ENCODE results near the gene SERPINE2. TPM values are rescaled to one million over a fixed set of nuclear protein-coding genes. Genes with fewer than 3 reads are reported as not detected.

Gene SERPINE2
- total and polyA plus RNA-seq, 11 donors: 9.3 to 61.7 (median 22.1) TPM

DNA sequence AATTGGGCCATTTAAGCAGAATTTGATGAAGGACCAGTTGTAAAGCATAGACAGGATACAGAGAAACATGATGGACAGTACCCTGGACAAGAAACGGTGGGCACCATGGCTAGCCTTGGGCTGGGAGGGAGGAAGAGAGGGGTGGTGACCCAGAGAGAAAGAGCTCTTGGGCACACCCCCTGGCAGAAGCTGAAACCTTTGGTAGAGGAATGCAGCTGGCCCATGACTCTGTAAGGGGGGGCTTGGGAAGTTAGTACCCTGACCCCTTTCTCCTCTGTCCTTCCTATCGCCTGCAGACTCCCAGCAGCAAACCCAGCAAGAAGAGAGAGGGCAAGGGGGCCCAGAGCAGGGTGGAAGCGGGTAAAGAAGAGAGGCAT is 49.2 kb downstream of the SERPINE2 start:
- WGBS, 4 donors: 69 to 74% (median 72%) methylated on average over 3 of the region's 3 CpGs
- TF ChIP-seq POLR2A (IDR thresholded peaks at IDR 0.05): no peak
- TF ChIP-seq, protein P1, sequence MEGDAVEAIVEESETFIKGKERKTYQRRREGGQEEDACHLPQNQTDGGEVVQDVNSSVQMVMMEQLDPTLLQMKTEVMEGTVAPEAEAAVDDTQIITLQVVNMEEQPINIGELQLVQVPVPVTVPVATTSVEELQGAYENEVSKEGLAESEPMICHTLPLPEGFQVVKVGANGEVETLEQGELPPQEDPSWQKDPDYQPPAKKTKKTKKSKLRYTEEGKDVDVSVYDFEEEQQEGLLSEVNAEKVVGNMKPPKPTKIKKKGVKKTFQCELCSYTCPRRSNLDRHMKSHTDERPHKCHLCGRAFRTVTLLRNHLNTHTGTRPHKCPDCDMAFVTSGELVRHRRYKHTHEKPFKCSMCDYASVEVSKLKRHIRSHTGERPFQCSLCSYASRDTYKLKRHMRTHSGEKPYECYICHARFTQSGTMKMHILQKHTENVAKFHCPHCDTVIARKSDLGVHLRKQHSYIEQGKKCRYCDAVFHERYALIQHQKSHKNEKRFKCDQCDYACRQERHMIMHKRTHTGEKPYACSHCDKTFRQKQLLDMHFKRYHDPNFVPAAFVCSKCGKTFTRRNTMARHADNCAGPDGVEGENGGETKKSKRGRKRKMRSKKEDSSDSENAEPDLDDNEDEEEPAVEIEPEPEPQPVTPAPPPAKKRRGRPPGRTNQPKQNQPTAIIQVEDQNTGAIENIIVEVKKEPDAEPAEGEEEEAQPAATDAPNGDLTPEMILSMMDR (IDR thresholded peaks at IDR 0.05): no peak

DNA sequence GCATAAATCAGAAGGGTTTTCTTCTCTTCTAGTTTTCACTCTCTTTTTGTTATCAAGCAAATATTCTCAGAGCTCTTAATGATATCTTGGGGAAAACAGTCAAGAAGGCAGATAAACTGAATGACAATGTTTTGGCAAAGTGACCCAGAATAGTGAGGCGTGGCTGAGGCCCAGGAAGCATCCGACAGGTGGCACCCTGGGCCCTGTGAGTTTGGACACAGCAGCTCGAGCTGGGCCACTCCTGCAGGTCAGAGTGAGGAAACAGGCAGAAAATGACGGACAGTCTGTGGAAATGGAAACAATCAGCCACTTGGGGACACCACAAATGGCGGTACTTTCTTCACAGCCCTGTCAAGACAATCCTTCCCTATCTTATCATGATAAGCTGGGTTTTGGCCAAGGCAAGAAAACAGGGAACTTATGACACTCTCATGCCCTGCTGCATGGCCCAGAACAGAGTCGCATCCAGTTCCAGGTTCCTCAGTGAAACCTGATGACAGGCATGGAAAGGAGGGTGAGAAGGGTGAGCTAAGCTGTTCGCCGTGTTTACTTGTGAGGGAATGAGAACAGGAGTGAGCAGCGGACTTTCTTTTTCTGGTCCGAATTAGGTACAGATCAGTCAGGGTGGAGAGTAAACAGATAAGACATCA is 49.8 kb downstream of the SERPINE2 start:
- Histone ChIP-seq H3K27me3 (peaks cover 0 to 5% (median 0%) of the 10 kb centered on the region in 9 donors), H3K4me3 (no peak overlapping the region), H3K27ac (no peak overlapping the region), H3K36me3 (peaks cover 0 to 64% (median 5%) of the 10 kb centered on the region in 9 donors), H3K9me3 (no peaks in the 10 kb centered on the region), H3K4me1 (peaks cover 0 to 6% (median 0%) of the 10 kb centered on the region in 12 donors)
- no peak for ATAC-seq
- TF ChIP-seq POLR2A (IDR thresholded peaks at IDR 0.05): no peak
- TF ChIP-seq, protein P1 (IDR thresholded peaks at IDR 0.05): no peak
- DNase-seq: no peak
- whole genome bisulfite sequencing, 4 donors: 64 to 81% (median 73%) methylated on average over 10 of the region's 10 CpGs
- intact Hi-C loops (cut with DNase I): loop anchor here in 1 of 10 donors (10.0 kb wide), 1 partner anchor 655 kb away; no protein-coding TSS in a partner anchor

More for the DNA sequence above, 49.2 kb downstream of the SERPINE2 start:
- DNase-seq: no peak
- no peak overlapping the region for H3K27ac ChIP-seq
- H3K36me3 ChIP-seq: peaks cover 0 to 59% (median 0%) of the 10 kb centered on the region in 9 donors
- no peak overlapping the region for H3K4me3 ChIP-seq
- H3K4me1 ChIP-seq: peaks cover 0 to 6% (median 0%) of the 10 kb centered on the region in 12 donors
- no peak for ATAC-seq
- H3K27me3 ChIP-seq: peaks cover 0 to 5% (median 0%) of the 10 kb centered on the region in 9 donors
- intact Hi-C loops (cut with DNase I): loop anchor here in 5 of 10 donors (10.0 kb wide), 2 partner anchors 655 to 795 kb away; no protein-coding TSS in a partner anchor
- H3K9me3 ChIP-seq: no peaks in the 10 kb centered on the region

DNA sequence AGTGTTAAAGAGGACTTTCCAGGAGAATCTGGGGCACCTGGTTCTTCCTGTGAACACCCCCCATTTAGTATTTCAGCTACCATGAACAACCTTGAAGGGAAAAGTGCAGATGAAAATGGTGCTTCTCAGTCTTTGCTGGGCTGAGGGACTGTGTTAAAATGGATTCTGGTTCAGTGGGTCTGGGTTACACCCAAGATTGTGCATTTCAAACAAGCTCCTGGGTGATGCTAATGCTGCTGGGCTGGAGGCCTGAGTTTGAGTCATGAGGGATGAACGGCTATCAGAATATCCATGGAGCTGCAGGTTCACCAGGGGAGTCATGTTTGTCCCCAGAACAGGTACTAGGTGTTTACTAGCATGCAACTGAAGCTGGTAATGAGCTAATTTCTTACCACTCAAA is 57.8 kb downstream of the SERPINE2 start:
- H3K9me3 ChIP-seq: no peaks in the 10 kb centered on the region
- H3K4me3 ChIP-seq: no peak overlapping the region
- 89 to 100% (median 96%) methylated on average over 1 of the region's 1 CpG for WGBS, 4 donors
- TF ChIP-seq, protein P1 (IDR thresholded peaks at IDR 0.05): no peak
- no peak for TF ChIP-seq POLR2A (IDR thresholded peaks at IDR 0.05)
- DNase-seq: no peak
- ATAC-seq: no peak
- peaks cover 0 to 81% (median 16%) of the 10 kb centered on the region in 9 donors for H3K36me3 ChIP-seq
- intact Hi-C loops (cut with DNase I): loop anchor here in 1 of 10 donors (10.0 kb wide), 1 partner anchor 664 kb away; no protein-coding TSS in a partner anchor
- H3K4me1 ChIP-seq: no peaks in the 10 kb centered on the region
- no peak overlapping the region for H3K27ac ChIP-seq
- no peaks in the 10 kb centered on the region for H3K27me3 ChIP-seq

DNA sequence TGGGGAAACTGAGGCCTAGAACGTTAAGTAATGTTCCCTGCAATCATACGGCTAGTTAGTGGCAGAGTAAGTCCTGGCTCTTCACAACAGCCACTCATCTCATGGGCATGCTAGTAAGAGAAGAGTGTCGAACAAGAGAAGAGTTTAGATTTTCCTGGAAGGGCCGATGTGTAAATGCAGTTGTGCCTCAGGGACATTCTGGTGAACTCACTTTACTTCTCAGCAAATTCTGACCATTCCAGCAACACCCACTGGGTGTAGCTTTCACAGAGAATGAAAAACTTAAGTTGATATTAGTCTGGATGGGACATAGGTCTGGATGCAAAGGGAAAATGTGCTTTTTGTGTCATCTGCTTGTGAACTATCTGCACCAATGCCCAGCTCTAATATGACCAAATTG is 58.3 kb downstream of the SERPINE2 start:
- TF ChIP-seq, protein P1 (IDR thresholded peaks at IDR 0.05): no peak
- no peak for TF ChIP-seq POLR2A (IDR thresholded peaks at IDR 0.05)
- Histone ChIP-seq H3K27me3 (no peaks in the 10 kb centered on the region), H3K4me3 (no peak overlapping the region), H3K4me1 (no peaks in the 10 kb centered on the region), H3K9me3 (no peaks in the 10 kb centered on the region), H3K36me3 (peaks cover 0 to 77% (median 16%) of the 10 kb centered on the region in 9 donors), H3K27ac (no peak overlapping the region)
- intact Hi-C loops (cut with DNase I): loop anchor here in 1 of 10 donors (10.0 kb wide), 1 partner anchor 664 kb away; no protein-coding TSS in a partner anchor
- WGBS, 4 donors: 85 to 93% (median 90%) methylated on average over 4 of the region's 4 CpGs
- no peak for DNase-seq
- ATAC-seq: no peak

All from heart left ventricle (tissue), 16 donors.